T follicular helper cell (primary cell): ENCODE data around the gene PHF24.
"Not testable (repeated sequence)": the region's sequence is repeated elsewhere in the genome, so short reads cannot be mapped to it uniquely, and the experiment has no call there.

Experiments used
- DNase-seq: peaks from one replicate; pipeline ENCODE4 v3.0.0-alpha.2; 2020; ENCODE audit warnings: low read depth

Gene PHF24

GRCh38 chr9:34997379-34997781, 39.3 kb downstream of the PHF24 start:
- no peak for DNase-seq

- no peak for DNase-seq
Observed at GRCh38 chr9:34998266-34998665, 40.2 kb downstream of the PHF24 start.

DNA sequence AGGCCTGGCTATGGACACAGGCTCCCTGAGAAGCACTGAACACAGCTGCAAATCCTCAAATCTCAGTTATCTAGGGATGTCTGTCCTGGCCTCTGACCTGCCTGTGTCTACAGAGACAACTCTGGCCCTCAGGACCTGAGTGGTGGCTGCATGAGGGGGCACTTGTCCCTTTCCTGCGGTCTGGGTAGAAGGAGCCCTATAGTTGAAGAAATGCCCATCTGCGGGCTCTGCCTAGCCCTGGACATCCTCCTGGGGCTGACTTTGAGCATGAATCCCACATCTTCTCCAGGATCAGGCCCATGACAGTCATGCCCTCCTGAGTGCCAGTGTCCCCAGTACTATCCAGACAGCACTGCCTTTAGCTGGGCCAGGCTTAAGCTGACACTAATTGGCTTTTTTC, 41.5 kb downstream of the PHF24 start:
- DNase-seq: no peak

GRCh38 chr9:35000535-35001284, 42.6 kb downstream of the PHF24 start:
- DNase-seq: no peak

DNA sequence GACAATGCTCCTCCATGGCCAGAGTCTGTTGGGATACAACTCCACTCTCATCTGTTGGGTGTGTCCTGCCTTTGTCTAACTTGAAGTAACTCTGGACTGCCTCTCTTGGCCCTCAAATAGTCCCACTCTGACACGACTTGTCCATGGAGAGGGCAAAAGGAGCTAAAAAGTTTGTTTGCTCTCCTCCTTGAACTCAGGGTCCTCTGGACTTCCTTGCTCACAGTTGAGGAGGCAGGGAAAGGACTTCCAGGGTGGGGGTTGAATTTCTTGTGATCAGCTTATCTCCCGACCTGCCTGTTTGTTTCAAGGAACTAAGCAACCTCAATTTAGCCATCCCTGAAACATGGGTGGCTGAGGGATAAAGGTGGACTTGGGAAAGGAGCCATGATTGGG, 43.2 kb downstream of the PHF24 start:
- no peak for DNase-seq

DNA sequence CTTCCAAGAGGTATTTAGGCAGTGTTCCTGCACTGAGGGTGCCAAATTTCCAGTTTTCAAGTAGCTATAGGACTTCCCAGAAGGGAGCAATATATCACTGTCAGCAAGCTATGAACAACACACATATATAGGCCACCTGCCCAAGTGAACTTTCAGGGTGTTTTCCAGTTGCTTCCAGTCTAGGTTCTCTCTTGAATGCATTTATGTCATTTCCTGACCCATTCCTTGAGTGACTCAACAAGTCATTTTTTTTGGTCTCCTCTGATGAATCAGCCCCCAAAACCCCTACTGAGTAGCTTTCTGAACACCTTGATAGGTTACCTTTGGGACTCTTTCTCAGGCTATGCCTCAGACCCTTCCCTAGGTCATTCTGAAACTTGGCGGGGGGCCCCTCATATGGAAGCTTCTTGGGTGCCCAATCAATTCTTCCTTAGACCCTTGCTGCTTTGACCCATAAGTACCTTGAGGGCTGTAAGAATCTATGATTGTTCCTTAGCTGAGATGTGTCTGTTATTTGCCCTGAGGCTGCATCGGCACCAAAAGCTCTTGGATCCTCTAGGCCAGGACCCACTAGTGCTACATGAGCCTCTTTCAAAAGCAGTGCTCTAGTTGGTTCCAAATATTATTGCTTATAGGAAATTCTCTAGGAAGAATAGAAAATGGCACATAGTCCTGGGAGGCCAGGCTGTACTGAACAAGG, 43.9 kb downstream of the PHF24 start:
- DNase-seq: no peak

DNA sequence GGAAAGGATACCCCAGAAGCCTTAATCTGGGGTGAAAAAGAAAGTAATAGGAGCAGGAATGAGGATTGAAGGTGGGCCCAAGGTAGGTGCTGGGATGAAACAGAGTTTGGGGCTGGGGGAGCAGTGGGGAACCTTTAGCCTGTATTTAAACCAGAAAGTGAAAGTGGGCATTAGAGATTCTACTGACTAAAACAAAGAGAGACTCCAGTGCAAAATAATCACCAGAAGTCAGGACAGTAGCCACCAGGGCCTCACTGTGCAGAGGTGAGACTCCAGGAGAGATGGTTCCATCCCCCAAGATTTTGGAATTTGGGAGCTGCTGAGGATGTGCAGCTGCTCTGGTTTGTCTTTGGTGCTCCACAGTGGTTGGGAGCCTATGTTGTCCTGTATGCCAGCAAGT, 44.5 kb downstream of the PHF24 start:
- no peak for DNase-seq

DNA sequence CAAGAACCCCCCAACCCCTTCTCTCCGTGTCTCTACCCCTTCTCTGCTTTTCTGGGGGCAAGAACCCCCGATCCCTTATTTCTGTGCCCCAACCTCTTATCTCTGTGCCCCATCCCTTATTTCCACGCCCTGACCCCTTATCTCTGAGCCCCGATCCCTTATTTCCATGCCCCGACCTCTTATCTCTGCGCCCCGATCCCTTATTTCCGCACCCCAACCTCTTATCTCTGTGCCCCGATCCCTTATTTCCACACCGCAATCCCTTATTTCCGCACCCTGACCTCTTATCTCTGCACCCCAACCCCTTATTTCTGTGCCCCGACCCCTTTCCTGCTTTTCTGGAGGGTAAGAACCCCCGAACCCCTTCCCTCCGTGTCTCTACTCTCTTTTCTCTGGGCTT, 46.2 kb downstream of the PHF24 start:
- DNase-seq: not testable (repeated sequence)

DNA sequence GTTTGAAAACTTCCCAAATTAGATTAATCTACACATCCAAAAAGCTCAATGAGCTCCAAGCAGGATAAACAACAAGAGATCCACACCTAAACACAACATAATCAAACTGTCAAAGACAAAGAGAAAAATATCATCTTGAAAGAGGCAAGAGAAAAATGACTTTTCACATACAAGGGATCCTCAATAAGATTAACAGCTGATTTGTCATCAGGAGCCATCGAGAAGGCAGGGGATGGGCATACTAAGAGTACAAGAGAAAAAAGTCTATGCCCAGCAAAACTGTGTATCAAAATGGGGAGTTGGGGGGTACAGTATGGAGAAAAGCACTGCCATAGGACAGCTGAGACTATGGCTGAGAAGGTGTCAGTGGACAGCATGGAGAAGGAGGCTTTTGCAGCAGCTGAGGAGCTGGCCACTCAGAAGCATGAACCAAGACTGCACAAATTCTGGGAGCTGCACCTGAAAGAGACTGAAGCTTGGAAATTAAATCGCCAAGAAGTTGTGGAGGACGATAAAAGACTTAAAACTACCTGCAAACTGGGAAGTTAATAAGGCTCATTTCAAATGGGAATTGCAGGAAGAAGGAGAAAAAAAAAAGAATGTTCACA, 52.4 kb downstream of the PHF24 start:
- no peak for DNase-seq

DNA sequence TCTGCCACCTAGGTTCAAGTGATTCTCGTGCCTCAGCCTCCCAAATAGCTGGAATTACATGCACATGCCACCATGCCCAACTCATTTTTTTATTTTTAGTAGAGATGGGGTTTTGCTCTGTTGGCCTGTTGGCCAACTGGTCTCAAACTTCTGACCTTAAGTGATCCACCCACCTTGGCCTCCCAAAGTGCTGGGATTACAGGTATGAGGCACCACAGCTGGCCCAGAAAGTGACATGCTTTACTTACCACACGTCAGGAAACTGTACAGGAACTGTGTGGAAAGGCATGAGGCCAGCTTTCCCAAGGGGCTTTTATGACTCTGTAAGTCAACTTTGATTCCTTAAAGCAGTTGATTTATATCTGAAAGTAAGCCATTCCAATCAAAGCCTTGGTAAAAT, 56.4 kb downstream of the PHF24 start:
- DNase-seq: no peak

DNA sequence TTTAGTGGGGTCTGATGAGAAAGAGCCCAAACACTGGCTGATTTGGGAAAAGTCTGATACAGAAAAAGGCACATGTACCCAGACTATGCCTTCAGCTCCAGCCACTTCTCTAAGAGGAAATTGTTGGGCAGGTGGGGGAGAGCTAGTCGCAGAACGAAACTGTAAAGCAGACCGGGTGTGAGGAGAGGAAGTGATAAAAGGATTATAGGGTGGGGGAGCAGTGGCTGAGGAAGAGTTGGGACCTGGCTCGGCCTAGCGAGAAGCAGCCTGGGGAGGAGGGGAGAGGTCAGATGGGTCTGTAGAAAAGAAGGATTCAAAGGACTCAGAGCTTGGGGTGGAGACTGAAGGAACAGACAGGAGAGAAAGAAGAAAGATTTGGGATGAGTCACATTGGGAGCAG, 65.4 kb downstream of the PHF24 start:
- not testable (repeated sequence) for DNase-seq

- DNase-seq: no peak
Observed at GRCh38 chr9:35026671-35027070, 68.6 kb downstream of the PHF24 start.

DNA sequence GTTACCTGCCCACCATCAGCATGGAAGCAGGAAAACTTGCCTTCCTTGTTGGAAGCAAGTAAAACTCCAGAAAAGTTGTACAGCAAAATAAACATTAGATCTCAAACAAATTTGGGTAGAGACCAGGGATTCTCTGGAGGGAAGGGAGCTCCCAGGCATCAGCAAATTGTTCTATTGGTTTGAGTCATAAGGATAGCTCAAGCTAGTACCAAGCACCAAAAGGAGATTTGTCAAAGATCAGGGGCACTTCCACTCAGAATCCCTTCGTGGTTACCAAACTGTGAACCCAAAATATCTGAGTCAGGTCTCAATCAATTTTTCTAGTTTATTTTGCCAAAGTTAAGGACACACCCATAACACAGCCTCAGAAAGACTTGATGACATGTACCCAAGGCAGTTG, 69.3 kb downstream of the PHF24 start:
- no peak for DNase-seq

DNA sequence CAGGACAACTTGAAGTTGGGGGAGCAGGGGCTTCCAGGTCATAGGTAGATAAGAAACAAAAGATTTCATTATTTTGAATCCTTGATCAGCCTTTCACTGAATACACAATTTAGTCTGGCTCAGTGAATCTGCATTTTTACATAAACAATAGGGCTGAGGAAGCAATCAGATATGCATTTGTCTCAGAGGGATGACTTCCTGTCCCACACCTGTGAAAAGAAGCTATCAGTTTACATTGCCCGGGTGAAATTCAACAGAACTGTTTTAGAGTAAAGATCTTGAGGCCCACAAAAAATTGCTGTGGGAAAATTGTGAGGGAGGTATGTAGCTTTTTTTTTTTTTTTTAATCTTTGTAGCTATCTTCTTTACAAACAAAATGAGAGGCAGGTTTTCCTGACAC, 69.8 kb downstream of the PHF24 start:
- DNase-seq: no peak

DNA sequence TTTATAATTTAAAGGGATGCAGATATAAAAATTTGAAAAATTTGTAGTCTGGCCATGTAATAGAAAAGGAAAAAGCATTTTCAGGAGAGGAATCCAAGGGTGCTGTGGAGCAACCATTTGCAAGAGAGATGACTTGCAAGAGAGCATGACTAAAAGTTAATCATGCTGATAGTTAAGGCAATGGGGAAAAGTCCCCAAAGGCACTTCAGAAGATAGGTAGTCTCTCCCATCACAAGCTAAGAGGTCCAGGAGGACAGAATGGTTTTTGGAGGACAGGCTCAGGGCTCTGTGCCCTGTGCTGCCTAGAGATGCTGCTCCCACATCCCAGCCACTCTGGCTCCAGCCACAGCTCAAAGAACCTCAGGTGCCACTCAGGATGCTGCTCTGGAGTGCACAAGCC, 70.3 kb downstream of the PHF24 start:
- no peak for DNase-seq

DNA sequence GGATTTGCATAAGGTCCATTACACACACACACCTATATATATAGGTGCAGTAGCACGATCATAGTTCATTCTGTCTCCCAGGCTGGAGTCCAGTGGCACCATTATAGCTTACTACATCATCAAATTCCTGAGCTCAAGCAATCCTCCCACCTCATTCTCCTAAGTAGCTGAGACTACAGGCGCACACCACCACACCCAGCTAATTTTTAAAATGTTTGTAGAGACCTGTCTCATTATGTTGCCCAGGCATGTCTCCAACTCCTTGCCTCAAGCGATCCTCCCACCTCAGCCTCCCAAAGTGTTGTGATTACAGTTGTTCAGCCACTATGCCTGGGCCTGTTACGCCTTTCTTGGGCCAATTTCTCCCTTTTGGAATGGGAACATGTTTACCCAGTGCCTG, 71.2 kb downstream of the PHF24 start:
- no peak for DNase-seq

DNA sequence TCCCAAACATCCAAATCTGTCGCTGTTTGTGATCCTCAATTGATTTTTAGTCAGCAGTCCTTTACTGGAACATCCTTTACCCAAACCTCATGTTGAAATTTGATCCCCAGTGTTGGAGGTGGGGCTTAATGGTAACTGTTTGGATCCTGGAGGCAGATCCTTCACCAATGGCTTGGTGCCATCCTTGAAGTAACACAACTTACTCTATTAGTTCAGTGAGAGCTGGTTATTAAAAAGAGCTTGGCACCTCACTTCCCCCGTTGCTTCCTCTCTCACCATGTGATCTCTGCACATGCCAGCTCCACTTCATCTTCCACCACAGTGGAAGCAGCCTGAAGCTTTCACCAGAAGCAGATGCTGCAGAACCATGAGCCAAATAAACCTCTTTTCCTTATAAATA, 71.8 kb downstream of the PHF24 start:
- DNase-seq: no peak
